Psoas muscle (tissue), 8 donors: ENCODE data around the gene SHISA3. TPM values are rescaled to one million over a fixed set of nuclear protein-coding genes. Genes with fewer than 3 reads are reported as not detected.

Experiments
- ATAC-seq, 4 donors: fragments of 200-7000 bp; cut with Tn5 transposase; one replicate each; pipeline ENCODE4 v1.9.1; 2020; ENCODE audit warnings: moderate library complexity in 3 of 4, mild to moderate bottlenecking in 2 of 4
- DNase-seq, 2 donors: peaks; one replicate each; pipeline ENCODE4 v3.0.0-alpha.2; 2020
- H3K27ac ChIP-seq: fragments of 200-600 bp; one replicate; pipeline ENCODE4 v1.8.0; 2022
- H3K27me3 ChIP-seq, 3 donors: fragments of 200-600 bp in 1 of 3; one replicate each; pipeline versions ENCODE4 v1.6.1 to v1.8.0; 2013 to 2022; ENCODE audit warnings: low read length in 2 of 3, mild to moderate bottlenecking in 2 of 3, moderate library complexity in 1 of 3; ENCODE audit not compliant: insufficient read depth in 3 of 3
- H3K36me3 ChIP-seq, 2 donors: fragments of 200-600 bp in 1 of 2; one replicate each; pipeline versions ENCODE4 v1.6.1 to v1.8.0; 2013 to 2022; ENCODE audit warnings: low read depth in 1 of 2, mild to moderate bottlenecking in 1 of 2, moderate library complexity in 1 of 2; ENCODE audit not compliant: insufficient read depth in 1 of 2
- H3K4me1 ChIP-seq: fragments of 200-600 bp; one replicate; pipeline ENCODE4 v1.8.0; 2022
- H3K4me3 ChIP-seq: fragments of 200-600 bp; one replicate; pipeline ENCODE4 v1.8.0; 2022; ENCODE audit warnings: mild to moderate bottlenecking
- H3K9me3 ChIP-seq: fragments of 200-600 bp; one replicate; pipeline ENCODE4 v1.8.0; 2022
- WGBS, 3 donors: extraction: QIAGEN DNeasy Blood & Tissue Kit; methylation state at CpG; one replicate each; pipeline versions ENCODE4 v1.1.6 to v1.1.7; 2013; 5-methylcytosine and 5-hydroxymethylcytosine counted together
- intact Hi-C, 2 donors: fragments of 100-400 bp; cut with DNase I; formaldehyde crosslinking; loops; one replicate each; pipeline versions ENCODE4 v1.11.0 to v1.14.2; 2022
- polyA plus RNA-seq, 3 donors: library from polyadenylated mRNA; stranded (reverse); fragments of 200-250 nt; gene quantifications; one replicate each; pipeline ENCODE4 v1.2.3, GENCODE V29; 2013
- total RNA-seq, 4 donors: library from RNA; stranded (reverse); fragmentation: NEBNext Ultra II Directional in 2 of 4; extraction: Animal tissue kit (Norgen Biotek cat#: 25700) in 2 of 4; gene quantifications; one replicate each; pipeline versions ENCODE4 v1.2.1 to v1.2.4, GENCODE V29; 2021 to 2023
- TF ChIP-seq, protein P1 (sequence below): fragments of 200-600 bp; IDR thresholded peaks from one replicate; pipeline ENCODE4 v1.8.0; 2022; ENCODE audit warnings: antibody characterized with exemption
- donor health status: healthy with polysubstance abuse.
- donor health status: DM: no; HTN: no; CAD: no; lungs with moderate emphysema.
- donor health status: Bipolar disorder and iron deficiency.
- donor health status: healthy.
- donor health status: DM: yes; HTN: yes; CAD: no.
- donor health status: DM: no; HTN: no; CAD: no.
- donor health status: DM: no; HTN: no; CAD: no.
- donor health status: DM: yes; HTN: yes; CAD: no.

SHISA3 gene
- total and polyA plus RNA-seq, 7 donors, result 0.35 to 1.5 (median 0.64) TPM; not detected in 1

DNA sequence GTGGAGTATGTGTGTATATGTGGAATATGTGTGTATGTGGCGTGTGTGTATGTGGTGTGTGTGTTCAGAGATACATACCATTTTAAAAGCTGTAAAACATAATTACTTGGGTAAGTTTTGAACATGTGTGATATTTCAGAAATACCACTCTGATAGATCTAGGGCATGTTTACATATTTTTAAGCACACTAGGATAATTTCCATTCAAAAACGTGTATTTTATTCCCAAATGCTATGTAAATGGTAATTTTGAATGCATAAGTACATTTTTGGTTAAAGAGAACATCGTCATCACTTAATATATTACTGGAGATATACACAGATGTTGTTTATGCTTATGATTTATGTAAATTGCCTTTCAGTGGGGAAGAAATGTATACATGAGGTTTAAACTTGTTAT, 34.7 kb upstream of the SHISA3 start:
- ATAC-seq (no peak), DNase-seq (no peak)
- no peaks in the 10 kb centered on the region for H3K4me1 ChIP-seq
- intact Hi-C loops, result no loop called here
- H3K27me3 ChIP-seq, result no peaks in the 10 kb centered on the region
- no peak overlapping the region for H3K4me3 ChIP-seq
- no peak overlapping the region for H3K27ac ChIP-seq
- 76 to 79% (median 78%) methylated on average over 3 of the region's 3 CpGs for WGBS, 3 donors
- H3K9me3 ChIP-seq, result no peaks in the 10 kb centered on the region
- H3K36me3 ChIP-seq, result no peaks in the 10 kb centered on the region
- TF ChIP-seq, protein P1, sequence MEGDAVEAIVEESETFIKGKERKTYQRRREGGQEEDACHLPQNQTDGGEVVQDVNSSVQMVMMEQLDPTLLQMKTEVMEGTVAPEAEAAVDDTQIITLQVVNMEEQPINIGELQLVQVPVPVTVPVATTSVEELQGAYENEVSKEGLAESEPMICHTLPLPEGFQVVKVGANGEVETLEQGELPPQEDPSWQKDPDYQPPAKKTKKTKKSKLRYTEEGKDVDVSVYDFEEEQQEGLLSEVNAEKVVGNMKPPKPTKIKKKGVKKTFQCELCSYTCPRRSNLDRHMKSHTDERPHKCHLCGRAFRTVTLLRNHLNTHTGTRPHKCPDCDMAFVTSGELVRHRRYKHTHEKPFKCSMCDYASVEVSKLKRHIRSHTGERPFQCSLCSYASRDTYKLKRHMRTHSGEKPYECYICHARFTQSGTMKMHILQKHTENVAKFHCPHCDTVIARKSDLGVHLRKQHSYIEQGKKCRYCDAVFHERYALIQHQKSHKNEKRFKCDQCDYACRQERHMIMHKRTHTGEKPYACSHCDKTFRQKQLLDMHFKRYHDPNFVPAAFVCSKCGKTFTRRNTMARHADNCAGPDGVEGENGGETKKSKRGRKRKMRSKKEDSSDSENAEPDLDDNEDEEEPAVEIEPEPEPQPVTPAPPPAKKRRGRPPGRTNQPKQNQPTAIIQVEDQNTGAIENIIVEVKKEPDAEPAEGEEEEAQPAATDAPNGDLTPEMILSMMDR, result no peak

DNA sequence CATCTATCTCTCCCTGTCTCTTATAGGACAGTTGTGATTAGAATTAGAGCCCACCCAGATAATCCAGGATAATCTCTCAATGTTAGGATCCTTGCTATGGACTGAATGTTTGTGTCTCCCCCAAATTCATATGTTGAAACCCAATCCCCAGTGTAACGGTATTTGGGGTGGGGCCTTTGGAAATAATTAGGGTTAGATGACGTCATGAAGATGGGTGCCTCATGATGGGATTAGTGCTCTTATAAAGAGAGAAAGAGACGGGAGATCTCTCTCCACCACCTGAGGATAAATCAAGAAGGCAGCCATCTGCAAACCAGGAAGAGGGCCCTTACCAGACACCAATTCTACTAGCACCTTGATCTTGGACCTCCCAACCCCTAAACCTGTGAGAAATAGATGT, 33.7 kb upstream of the SHISA3 start:
- Histone ChIP-seq H3K9me3 (no peaks in the 10 kb centered on the region), H3K4me3 (no peak overlapping the region), H3K4me1 (no peaks in the 10 kb centered on the region), H3K27me3 (no peaks in the 10 kb centered on the region), H3K27ac (no peak overlapping the region), H3K36me3 (no peaks in the 10 kb centered on the region)
- WGBS, 3 donors, result 80 to 83% (median 82%) methylated on average over 3 of the region's 3 CpGs
- no peak for ATAC-seq
- intact Hi-C loops, result no loop called here
- DNase-seq, result no peak
- TF ChIP-seq, protein P1, result no peak

DNA sequence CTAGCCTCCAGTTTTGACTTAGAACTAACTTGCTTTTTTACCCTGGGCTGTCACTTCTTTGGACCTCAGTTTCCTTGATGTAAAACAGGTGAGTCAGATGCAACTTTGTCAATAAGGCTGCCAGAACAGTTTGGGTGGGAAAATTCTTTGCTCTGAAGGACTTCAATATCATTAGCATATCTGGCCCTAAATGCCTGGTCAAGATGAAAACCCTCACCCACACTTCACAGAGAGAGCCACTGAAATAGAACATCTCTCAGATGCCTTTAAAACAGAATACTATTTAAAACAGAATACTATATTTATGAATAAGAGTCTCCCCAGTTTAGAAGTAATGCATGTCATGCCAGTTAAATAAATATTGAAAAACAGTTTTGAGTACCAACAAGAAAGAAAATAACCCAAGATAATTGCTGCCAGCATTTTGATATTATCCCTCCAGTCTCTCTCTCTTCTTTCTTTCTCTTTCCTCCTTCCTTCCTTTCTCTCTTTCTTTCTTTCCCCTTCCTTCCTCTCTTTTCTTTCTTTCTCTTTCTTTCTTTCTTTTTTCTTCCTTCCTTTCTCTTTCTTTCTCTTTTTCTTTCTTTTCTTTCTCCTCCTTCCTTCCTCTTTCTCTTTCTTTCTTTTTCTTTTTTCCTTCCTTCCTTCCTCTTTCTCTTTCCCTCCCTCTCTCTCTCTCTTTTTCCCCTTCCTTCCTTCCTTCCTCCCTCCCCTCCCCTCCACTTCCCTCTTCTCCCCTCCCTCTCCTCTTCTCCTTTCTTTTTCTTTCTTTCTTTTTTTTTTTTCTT, 32.8 kb upstream of the SHISA3 start:
- Histone ChIP-seq H3K4me1 (no peaks in the 10 kb centered on the region), H3K4me3 (no peak overlapping the region), H3K27ac (no peak overlapping the region), H3K9me3 (no peaks in the 10 kb centered on the region), H3K27me3 (no peaks in the 10 kb centered on the region), H3K36me3 (no peaks in the 10 kb centered on the region)
- TF ChIP-seq, protein P1, result no peak
- intact Hi-C loops, result no loop called here
- no peak for DNase-seq
- no peak for ATAC-seq

DNA sequence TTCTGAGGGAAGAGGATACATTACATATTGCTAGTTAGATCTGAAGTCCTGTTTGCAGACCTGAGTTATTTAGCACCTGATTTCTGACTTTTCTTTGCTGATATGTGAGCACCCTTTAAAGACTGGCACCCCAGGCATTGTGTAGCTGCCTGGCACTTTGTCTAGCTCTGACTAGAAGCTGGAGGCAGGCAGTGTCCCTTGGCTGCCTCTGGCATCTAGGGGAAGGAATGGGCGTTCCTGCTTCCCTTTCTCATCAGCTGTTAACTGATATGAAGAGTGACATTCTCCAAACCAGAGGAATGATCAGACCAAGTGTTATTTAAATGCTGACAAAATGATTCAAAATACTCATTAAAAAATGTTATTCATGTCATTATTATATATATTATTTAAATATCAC, 30.3 kb upstream of the SHISA3 start:
- Histone ChIP-seq H3K9me3 (no peaks in the 10 kb centered on the region), H3K36me3 (no peaks in the 10 kb centered on the region), H3K27ac (no peak overlapping the region), H3K27me3 (no peaks in the 10 kb centered on the region), H3K4me1 (no peaks in the 10 kb centered on the region), H3K4me3 (no peak overlapping the region)
- DNase-seq, result no peak
- intact Hi-C loops, result no loop called here
- ATAC-seq, result no peak
- TF ChIP-seq, protein P1, result no peak
- 46 to 75% (median 50%) methylated on average over 1 of the region's 1 CpG for WGBS, 3 donors

DNA sequence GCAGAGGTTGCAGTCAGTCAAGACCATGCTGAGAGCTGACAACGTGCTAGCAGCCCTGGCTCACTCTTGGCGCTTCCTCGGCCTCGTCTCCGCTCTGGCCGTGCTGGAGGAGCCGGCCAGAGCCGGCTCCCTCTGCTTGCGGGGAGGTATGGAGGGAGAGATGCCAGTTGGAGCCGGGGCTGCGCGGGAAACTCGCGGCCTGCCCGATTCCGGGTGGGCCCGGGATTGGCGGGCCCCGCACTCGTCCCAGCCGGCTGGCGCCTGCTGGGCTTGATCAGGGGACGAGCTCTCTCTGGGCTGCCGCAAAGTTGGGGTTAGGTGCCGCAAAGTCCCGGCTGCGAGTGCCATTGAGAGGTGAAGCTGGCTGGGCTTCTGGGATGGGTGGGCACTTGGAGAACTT, 27.8 kb upstream of the SHISA3 start:
- Histone ChIP-seq H3K4me1 (no peaks in the 10 kb centered on the region), H3K9me3 (no peaks in the 10 kb centered on the region), H3K27ac (no peak overlapping the region), H3K4me3 (no peak overlapping the region), H3K36me3 (no peaks in the 10 kb centered on the region), H3K27me3 (no peaks in the 10 kb centered on the region)
- intact Hi-C loops, result no loop called here
- WGBS, 3 donors, result 94 to 97% (median 95%) methylated on average over 27 of the region's 27 CpGs
- TF ChIP-seq, protein P1, result no peak
- DNase-seq, result no peak
- ATAC-seq, result no peak
